ENCODE data around the gene LGALS9B. TPM values are rescaled to one million over a fixed set of nuclear protein-coding genes. Genes with fewer than 3 reads are reported as not detected.
"Not testable (repeated sequence)": the region's sequence is repeated elsewhere in the genome, so short reads cannot be mapped to it uniquely, and the experiment has no call there.

LGALS9B gene
- polyA plus RNA-seq, 3 donors = not detected

DNA sequence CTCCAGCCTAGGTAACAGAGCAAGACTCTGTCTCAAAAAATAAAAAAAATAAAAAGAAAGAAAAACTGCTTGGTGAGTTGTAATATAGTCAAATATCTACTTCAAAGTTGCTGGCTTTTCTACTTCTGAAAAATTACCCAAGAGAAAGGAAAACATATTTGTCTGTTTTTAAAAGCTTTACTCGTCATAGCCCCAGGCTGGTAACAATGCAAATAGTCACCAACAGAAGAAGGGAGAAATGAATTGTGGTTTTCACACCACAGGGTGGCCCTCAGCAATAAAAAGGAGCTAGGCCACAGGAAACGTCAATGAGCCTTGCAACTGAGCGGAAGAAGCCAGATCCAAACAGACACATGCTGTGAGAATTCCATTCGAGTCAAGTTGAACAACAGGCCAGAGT lies 1.8 kb upstream of the LGALS9B start:
- DNase-seq (ENCODE audit: low read depth in 3 of 3, low spot score in 2 of 3) = not testable (repeated sequence)

DNA sequence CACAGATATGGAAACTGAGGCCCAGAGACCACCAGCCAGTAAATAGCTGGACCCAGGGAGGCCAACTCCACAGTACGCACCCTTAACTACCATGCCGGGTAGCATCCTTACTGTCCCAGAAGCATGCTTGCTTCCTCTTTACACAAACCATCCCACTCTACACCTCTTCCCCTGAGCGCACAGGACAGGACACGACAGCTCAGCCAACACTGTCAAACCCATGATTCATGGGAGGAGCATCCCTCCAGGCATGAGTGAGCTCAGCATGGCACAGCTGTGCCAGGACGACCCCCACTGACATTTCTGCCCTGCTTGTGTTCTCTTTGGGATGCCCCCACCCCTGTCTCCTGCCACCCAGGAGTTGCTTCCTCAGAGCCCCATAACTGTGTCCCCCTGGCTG lies 340 bp downstream of the LGALS9B start:
- DNase-seq (ENCODE audit: low read depth in 3 of 3, low spot score in 2 of 3) = not testable (repeated sequence)

- DNase-seq (ENCODE audit: low read depth in 3 of 3, low spot score in 2 of 3) = not testable (repeated sequence)
Observed at GRCh38 chr17:20466553-20466952, 786 bp downstream of the LGALS9B start.

DNA sequence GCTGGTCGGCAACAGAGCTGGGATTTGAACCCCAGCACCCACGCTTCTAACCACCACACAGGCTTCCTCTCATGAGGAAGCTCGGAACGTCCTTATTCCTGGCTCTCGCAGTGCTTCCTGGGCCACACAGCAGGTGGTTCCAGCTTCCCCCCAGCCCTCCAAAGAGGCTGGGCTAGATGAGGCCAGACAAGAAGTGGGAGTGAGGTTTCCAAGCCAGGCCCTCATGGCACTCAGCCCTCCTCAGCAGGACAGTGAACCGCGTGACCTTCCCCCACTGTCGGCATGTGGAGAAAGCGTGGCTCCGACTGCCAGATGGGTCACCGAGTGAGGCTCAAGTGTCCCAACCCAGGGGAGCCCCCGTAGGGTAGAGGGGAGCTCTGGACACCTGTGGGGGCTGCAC lies 1.8 kb downstream of the LGALS9B start:
- not testable (repeated sequence) for DNase-seq (ENCODE audit: low read depth in 3 of 3, low spot score in 2 of 3)

- DNase-seq (ENCODE audit: low read depth in 3 of 3, low spot score in 2 of 3) = not testable (repeated sequence)
Observed at GRCh38 chr17:20464854-20465414, 2.4 kb downstream of the LGALS9B start.

GRCh38 chr17:20462158-20462557 lies 5.2 kb downstream of the LGALS9B start:
- not testable (repeated sequence) for DNase-seq (ENCODE audit: low read depth in 3 of 3, low spot score in 2 of 3)

- DNase-seq (ENCODE audit: low read depth in 3 of 3, low spot score in 2 of 3) = not testable (repeated sequence)
Observed at GRCh38 chr17:20457848-20458381, 9.4 kb downstream of the LGALS9B start.

DNA sequence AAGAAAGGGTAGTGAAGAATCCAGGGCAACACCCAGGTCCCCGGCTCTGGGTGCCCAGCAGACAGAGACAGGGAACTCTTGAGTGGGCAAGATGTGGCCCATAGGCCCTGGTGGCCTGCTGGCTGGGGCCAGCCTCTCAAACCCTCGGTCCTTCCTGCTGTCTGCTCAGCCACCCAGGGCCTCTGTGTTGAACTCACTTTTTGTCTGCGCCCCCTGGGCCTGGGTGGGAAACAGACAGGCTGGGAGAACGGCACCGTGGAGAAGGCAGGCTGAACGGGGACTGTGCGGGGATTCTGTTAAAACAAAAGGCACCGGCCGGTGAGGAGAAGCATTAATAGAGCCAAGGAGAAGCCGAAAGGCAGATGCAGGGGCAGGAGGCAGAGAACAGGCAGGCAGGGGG lies 12.2 kb downstream of the LGALS9B start:
- DNase-seq (ENCODE audit: low read depth in 3 of 3, low spot score in 2 of 3) = not testable (repeated sequence)

DNA sequence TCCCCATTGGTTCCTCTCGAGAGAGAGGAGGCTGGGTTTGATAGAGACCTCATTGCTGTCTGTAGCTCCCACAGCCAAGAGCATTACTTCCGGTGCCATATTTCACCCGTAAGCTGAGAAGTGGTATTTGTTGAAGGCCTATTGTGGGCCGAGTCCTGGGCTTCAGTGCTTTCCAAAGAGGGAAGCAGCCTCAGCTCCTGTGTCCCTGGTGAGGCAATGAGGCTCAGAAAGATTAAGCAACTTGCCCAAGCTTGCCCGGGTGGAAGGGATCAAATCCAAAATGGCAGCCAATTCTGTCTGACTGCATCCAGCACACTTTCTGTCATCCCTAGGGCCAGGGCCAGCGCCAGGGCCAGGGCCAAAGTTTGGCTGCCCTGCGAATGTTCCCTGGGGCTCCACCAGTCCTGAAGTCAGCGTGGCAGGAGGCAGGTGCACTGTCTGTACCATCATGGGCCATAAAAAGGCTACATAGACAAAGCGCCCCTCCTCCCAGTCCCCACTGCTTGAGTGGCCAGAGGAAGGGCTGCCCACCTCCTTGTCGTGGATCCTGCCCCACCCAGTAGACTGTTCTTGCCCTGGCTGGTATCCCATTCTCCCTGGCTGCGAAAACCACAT lies 13.4 kb downstream of the LGALS9B start:
- not testable (repeated sequence) for DNase-seq (ENCODE audit: low read depth in 3 of 3, low spot score in 2 of 3)

- DNase-seq (ENCODE audit: low read depth in 3 of 3, low spot score in 2 of 3) = not testable (repeated sequence)
Observed at GRCh38 chr17:20450852-20451251, 16.5 kb downstream of the LGALS9B start.

DNA sequence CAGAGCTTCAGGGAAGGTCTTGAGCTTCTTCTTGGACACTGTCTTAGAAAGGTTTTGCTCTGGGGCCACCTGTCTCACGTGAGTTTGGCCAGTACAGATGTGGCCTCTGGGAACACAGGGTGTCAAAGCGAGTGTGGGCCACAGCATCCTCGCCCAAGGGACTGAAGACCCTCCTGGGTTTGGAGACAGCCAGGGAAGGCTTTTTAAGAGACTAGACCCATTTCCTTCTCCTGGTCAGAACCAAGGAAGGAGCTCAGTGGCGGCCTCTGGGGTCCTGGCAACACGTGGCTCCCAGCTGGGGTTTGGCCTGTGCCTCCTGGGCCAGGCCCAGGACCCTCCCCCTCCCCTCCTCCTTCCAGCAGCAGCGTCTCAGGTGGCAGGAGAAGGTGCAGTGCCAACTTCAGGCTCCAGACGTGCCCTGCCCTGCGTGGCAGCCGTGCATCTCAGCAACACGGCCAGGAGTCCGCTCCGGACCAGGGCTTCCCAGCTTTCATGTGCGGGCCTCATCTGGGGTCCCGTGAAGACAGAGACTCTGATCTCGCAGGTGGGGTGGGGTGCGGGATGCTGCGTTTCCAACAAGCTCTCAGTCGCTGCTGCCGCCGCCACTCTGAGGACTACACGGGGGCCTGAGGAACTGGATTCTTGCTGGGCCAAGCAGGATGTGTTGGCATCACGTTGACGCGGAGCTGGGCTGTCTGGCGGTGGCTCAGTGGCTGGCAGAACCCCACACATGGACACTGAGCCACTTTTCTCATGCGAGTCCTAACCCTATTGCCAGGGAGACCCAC lies 19.6 kb downstream of the LGALS9B start:
- DNase-seq (ENCODE audit: low read depth in 3 of 3, low spot score in 2 of 3) = not testable (repeated sequence)

DNA sequence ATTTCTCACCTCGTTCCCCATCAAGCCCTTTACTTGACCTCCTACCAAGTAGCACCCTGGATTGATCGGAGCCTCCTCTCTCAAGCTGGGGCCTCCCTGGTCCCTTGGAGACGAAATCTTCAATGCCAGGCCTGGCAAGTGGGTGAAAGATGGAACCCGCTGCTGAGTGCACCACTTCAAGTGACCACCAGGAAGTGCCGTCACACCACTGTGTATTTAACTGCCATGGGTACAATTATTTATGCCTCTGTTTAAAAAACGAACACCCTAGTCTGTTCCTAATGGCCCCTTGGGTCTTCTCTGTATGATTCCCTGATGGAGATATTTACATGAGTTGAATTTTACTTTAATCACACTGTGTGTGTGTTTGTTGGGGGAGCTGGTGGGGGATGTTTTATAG lies 20.4 kb downstream of the LGALS9B start:
- DNase-seq (ENCODE audit: low read depth in 3 of 3, low spot score in 2 of 3) = not testable (repeated sequence)

DNA sequence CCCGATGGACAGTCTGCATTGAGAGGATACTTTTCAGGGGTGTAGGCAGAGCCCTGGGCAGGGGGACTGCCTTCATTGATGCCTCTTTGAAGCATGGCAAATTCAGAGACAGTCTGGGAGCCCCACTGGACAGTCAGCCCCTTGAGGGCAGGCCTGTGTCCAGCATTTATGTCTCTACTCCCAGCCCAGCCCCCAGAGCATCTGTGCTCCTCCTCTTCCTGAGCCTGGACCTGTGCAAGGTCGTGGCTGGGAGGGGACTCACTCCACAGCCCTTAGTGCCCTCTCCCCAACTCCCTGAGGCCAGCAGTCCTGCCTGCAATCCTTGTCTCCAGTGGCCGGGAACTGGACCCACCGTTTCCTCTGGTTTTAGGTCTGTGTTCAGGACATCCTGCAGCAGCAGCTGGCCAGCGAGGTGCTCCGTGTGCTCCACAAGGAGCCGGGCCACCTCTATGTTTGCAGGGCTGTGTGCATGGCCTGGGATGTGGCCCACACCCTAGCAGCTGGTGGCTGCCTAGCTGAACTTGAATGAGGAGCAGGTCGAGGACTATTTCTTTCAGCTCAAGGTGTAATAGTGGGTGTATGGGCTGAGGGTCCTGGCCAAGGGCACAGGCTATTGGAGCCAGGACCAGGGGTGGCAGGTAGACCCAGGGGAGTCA lies 22.6 kb downstream of the LGALS9B start:
- DNase-seq (ENCODE audit: low read depth in 3 of 3, low spot score in 2 of 3) = not testable (repeated sequence)

- DNase-seq (ENCODE audit: low read depth in 3 of 3, low spot score in 2 of 3) = not testable (repeated sequence)
Observed at GRCh38 chr17:20444173-20444572, 23.2 kb downstream of the LGALS9B start.

- not testable (repeated sequence) for DNase-seq (ENCODE audit: low read depth in 3 of 3, low spot score in 2 of 3)
Observed at GRCh38 chr17:20443632-20444031, 23.7 kb downstream of the LGALS9B start.

GRCh38 chr17:20440665-20441064 lies 26.7 kb downstream of the LGALS9B start:
- DNase-seq (ENCODE audit: low read depth in 3 of 3, low spot score in 2 of 3) = not testable (repeated sequence)

DNA sequence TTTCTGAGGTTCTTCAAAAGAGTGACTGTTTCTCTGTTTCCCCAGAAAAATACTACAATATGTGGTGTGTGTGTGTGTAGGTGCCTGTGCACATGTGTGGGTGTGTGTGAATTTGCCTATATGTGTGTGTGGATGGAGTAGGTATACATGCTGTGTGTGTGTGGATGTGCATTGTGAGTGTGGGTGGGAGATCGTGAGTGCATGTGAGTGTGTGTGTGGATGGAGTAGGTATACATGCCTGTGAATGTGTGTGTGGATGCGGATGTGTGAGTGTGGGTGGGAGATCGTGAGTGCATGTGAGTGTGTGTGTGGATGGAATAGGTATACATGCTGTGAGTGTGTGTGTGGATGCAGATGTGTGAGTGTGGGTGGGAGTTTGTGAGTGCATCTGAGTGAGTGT lies 32.2 kb downstream of the LGALS9B start:
- DNase-seq (ENCODE audit: low read depth in 3 of 3, low spot score in 2 of 3) = not testable (repeated sequence)

GRCh38 chr17:20433382-20433781 lies 34.0 kb downstream of the LGALS9B start:
- not testable (repeated sequence) for DNase-seq (ENCODE audit: low read depth in 3 of 3, low spot score in 2 of 3)

GRCh38 chr17:20427264-20427663 lies 40.1 kb downstream of the LGALS9B start:
- DNase-seq (ENCODE audit: low read depth in 3 of 3, low spot score in 2 of 3) = not testable (repeated sequence)

GRCh38 chr17:20422826-20423225 lies 44.5 kb downstream of the LGALS9B start:
- not testable (repeated sequence) for DNase-seq (ENCODE audit: low read depth in 3 of 3, low spot score in 2 of 3)

- DNase-seq (ENCODE audit: low read depth in 3 of 3, low spot score in 2 of 3) = not testable (repeated sequence)
Observed at GRCh38 chr17:20418838-20419237, 48.5 kb downstream of the LGALS9B start.

Data from right renal cortex interstitium (tissue), 3 donors.